GM13976 (cell line): Measurements from ENCODE around the gene UPF2.

Experiments used
- DNase-seq: peaks from one replicate; pipeline ENCODE4 v3.0.0; 2012; ENCODE audit warnings: low spot score
- in situ Hi-C: fragments of 300-500 bp; cut with MboI; formaldehyde crosslinking; loops from one replicate; pipeline ENCODE4 v1.12.0; 2022; ENCODE audit warnings: low sequenced_read_pairs, mixed read lengths, inconsistent platforms; ENCODE audit not compliant: unreplicated experiment
- TF ChIP-seq, protein P1 (sequence below): IDR thresholded peaks from 2 replicates; pipeline ENCODE4 v1.5.1; 2012; ENCODE audit warnings: borderline replicate concordance, mild to moderate bottlenecking; ENCODE audit not compliant: insufficient read depth; ENCODE audit errors: extremely low read depth, missing control alignments, control extremely low read depth

Gene UPF2

DNA sequence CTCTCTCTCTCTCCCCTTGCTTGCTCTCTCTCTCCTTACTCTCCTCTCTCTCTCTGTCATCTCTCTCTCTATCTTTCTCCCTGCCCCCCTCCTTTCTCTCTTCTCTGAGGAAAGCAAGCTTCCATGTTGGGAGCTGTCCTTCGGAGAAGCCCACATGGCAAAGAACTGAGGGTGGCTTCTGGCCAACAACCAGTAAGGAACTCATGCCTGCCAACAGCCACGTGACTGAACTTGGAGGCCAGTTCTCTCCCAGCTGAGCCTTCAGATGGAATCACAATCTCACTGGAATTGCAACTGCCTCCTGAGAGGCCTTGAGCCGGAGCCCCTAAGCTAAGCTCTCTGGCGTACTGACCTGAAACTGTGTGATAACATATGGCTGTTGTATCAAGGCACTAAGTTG, 14.1 kb upstream of the UPF2 start:
- no peak for DNase-seq
- in situ Hi-C loops: no loop called here
- TF ChIP-seq, protein P1, sequence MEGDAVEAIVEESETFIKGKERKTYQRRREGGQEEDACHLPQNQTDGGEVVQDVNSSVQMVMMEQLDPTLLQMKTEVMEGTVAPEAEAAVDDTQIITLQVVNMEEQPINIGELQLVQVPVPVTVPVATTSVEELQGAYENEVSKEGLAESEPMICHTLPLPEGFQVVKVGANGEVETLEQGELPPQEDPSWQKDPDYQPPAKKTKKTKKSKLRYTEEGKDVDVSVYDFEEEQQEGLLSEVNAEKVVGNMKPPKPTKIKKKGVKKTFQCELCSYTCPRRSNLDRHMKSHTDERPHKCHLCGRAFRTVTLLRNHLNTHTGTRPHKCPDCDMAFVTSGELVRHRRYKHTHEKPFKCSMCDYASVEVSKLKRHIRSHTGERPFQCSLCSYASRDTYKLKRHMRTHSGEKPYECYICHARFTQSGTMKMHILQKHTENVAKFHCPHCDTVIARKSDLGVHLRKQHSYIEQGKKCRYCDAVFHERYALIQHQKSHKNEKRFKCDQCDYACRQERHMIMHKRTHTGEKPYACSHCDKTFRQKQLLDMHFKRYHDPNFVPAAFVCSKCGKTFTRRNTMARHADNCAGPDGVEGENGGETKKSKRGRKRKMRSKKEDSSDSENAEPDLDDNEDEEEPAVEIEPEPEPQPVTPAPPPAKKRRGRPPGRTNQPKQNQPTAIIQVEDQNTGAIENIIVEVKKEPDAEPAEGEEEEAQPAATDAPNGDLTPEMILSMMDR: no peak

DNA sequence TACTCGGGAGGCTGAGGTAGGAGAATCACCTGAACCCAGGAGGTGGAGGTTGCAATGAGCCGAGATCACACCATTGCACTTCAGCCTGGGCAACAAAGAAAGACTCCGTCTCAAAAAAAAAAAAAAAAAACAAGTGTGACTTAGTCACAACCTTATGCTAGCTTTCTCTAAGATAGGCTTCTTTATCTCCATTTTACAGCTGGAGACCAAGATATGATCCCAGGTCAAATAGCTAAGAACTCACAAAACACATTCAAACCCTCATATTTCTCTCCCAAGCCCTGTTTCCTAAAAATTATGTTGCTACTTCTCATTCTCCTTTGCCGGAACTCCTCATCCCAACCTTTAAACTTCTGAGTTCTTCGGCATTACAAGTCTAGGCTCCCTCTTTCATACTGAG, 13.1 kb upstream of the UPF2 start:
- TF ChIP-seq, protein P1: no peak
- in situ Hi-C loops: no loop called here
- DNase-seq: no peak

DNA sequence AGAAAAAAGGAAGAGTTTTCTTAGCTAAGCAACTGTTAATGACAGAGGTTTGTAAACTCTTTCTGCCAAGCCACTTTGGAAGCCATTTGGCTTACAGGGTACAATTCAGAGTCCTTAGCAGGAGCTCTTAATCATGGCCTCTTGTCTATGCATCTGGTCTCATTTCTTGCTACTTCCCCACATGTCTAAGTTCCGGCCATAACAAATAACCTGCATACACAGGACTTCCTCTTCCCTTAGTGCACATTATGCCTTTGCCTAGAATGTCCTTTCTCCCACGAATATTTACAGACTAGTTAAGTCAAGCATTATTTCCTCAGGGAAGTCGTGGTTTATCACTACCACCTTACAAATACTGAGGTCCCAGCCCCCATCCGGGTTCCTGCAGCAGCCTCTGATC, 8.6 kb upstream of the UPF2 start:
- TF ChIP-seq, protein P1: no peak
- DNase-seq: no peak
- in situ Hi-C loops: no loop called here

DNA sequence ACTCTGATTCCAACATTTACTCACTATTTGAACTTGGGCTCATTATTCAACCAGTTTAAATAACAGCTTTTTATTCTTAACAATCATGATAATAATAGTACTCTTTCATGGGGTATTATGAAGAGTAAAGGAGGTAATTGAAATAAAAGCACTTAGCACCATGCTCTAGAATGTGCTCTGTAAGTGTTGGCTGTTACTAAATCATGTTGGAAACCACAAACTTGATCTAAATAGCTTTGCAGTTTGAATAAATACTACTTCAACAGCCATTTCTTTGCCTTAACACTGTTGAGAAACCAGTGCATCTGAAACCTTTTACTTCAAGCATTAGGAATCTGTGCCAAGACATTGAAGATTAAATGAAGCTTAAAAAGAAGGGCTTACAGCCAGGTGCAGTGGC, 7.9 kb upstream of the UPF2 start:
- in situ Hi-C loops: no loop called here
- TF ChIP-seq, protein P1: no peak
- no peak for DNase-seq

DNA sequence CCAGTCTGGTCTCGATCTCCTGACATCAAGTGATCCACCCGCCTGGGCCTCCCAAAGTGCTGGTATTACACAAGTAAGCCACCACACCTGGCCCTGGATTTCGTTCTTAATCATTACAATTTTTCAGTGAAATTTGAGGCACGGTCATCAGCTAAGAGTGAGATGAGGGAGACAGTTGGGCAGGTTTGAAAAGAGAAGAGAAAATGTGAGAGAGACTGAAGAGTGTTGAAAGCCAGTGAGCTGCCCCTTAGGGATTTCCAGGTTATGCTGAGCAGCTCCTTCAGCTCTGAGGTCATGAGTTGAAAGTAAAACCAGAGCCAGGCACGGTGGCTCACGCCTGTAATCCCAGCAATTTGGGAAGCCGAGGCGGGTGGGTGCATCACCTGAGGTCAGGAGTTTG, 5.9 kb upstream of the UPF2 start:
- TF ChIP-seq, protein P1: no peak
- peak; percentile 63 for DNase-seq
- in situ Hi-C loops: no loop called here

DNA sequence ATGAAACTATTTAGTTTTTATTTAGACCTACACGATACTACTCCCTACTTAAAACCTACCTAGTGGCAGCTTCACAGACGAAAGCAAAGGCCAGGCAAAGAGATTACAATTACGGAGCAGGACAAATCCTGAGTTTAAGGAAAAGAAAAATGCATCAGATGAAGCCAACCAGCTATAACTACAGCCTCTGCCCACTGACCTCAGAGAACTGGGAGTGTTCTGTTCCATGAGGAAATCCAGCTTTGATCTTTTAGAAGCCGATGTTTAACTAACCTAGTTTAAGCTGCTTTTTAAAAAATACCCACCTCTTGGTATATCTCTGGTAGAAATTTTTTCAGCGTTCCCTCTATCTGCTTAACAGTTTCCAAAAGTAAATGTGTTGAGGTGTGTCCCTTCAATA, 3.0 kb upstream of the UPF2 start:
- DNase-seq: no peak
- in situ Hi-C loops: no loop called here
- TF ChIP-seq, protein P1: no peak

DNA sequence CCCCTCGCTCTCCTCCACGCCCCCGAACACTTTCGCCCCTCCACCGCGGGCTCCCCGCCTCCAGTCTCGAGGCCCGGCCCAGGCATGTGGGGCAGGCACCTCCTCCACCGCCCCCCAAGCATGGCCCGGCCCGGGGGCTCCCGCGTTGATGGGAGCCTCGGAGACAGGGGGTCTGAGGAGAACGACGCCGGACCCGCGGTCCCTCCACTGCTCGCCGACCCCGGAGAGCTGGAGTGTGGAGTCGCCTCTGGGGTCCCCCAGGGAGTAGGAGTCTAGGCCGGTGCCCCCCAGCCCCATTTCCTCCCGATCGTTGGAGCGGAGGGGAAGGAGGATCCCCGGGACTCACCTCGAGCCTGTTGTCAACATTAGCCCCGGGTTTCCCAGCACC, 206 bp downstream of the UPF2 start:
- TF ChIP-seq, protein P1: no peak
- in situ Hi-C loops: no loop called here
- DNase-seq: peak; percentile 67
